GM19468 (cell line): ENCODE results near the gene VMAC.

Experiments
- ATAC-seq: cut with Tn5 transposase; IDR thresholded peaks from one replicate; pipeline ENCODE4 v1.9.1; 2021; ENCODE audit warnings: mild to moderate bottlenecking, moderate library complexity, moderate number of reproducible peaks; ENCODE audit not compliant: unreplicated experiment; ENCODE audit errors: extremely low read depth

Gene VMAC

GRCh38 chr19:5903056-5903623 lies 1.5 kb upstream of the VMAC start:
- no peak for ATAC-seq

- ATAC-seq = peak; percentile 4
These were observed 884 bp upstream of the VMAC start, which contains the start of gene NDUFA11 for GRCh38 chr19:5903624-5904351. Gene NDUFA11 (minus strand): TSS chr19:5903790. CDS start chr19:5903708, 82 bp downstream.

GRCh38 chr19:5905114-5905778 lies 574 bp downstream of the VMAC start:
- ATAC-seq = no peak

- ATAC-seq = no peak
These were observed 2.6 kb downstream of the VMAC start for GRCh38 chr19:5907241-5907640.

- ATAC-seq = no peak
These were observed 4.2 kb downstream of the VMAC start for GRCh38 chr19:5908773-5909442.

GRCh38 chr19:5910638-5910907 lies 5.9 kb downstream of the VMAC start:
- ATAC-seq = no peak

GRCh38 chr19:5911366-5911765 lies 6.7 kb downstream of the VMAC start:
- no peak for ATAC-seq

GRCh38 chr19:5913739-5914357 lies 9.2 kb downstream of the VMAC start, which contains the start of gene CAPS:
Gene CAPS (plus strand): TSS chr19:5914254. CDS start chr19:5914407, 153 bp downstream.
- ATAC-seq = no peak

- ATAC-seq = no peak
These were observed 9.7 kb downstream of the VMAC start for GRCh38 chr19:5914358-5914774.

- ATAC-seq = no peak
These were observed 10.5 kb downstream of the VMAC start for GRCh38 chr19:5914946-5915781.

- ATAC-seq = no peak
These were observed 11.1 kb downstream of the VMAC start for GRCh38 chr19:5915782-5916165.

GRCh38 chr19:5916181-5916708 lies 11.6 kb downstream of the VMAC start:
- ATAC-seq = no peak

- no peak for ATAC-seq
These were observed 12.9 kb downstream of the VMAC start for GRCh38 chr19:5917431-5918107.

- ATAC-seq = no peak
These were observed 13.9 kb downstream of the VMAC start for GRCh38 chr19:5918463-5919079.

- ATAC-seq = no peak
These were observed 17.0 kb downstream of the VMAC start for GRCh38 chr19:5921516-5922160.

GRCh38 chr19:5922161-5922545 lies 17.5 kb downstream of the VMAC start:
- ATAC-seq = no peak

GRCh38 chr19:5923356-5923755 lies 18.7 kb downstream of the VMAC start:
- ATAC-seq = no peak

GRCh38 chr19:5925830-5926427 lies 21.3 kb downstream of the VMAC start:
- no peak for ATAC-seq
